K562 (cell line): Measurements from ENCODE around the gene CBL. TPM values are rescaled to one million over a fixed set of nuclear protein-coding genes. Genes with fewer than 3 reads are reported as not detected.

ENCODE experiments used
- DMBX1 ChIP-seq: fragments of 250-450 bp; sonication (Bioruptor Pico); IDR thresholded peaks from 2 replicates; pipeline ENCODE4 v1.8.0; 2022; ENCODE audit warnings: inconsistent platforms, mild to moderate bottlenecking, moderate library complexity, borderline replicate concordance
- HMBOX1 ChIP-seq: sonication (generic); IDR thresholded peaks from 2 replicates; pipeline ENCODE4 v1.6.1; 2016
- KLF1 ChIP-seq: fragments of 450-650 bp; IDR thresholded peaks from 2 replicates; pipeline ENCODE4 v1.6.1; 2016; ENCODE audit warnings: missing genetic modification characterization, missing compliant biosample characterization
- KLF10 ChIP-seq: fragments of 250-450 bp; sonication (Bioruptor Pico); IDR thresholded peaks from 2 replicates; pipeline ENCODE4 v1.6.1; 2021; ENCODE audit warnings: matching md5 sums
- NFE2 ChIP-seq: IDR thresholded peaks from 2 replicates; pipeline ENCODE4 v1.6.1; 2014; ENCODE audit warnings: antibody characterized with exemption, low read depth
- SMARCA4 ChIP-seq: fragments of 450-650 bp; IDR thresholded peaks from 2 replicates; pipeline ENCODE4 v1.6.1; 2016
- SMARCB1 ChIP-seq: IDR thresholded peaks from 2 replicates; pipeline ENCODE4 v1.6.1; 2011; ENCODE audit warnings: improper control_type of control experiment, low read depth; ENCODE audit not compliant: insufficient read length
- SPI1 ChIP-seq: IDR thresholded peaks from 2 replicates; pipeline ENCODE4 v1.6.1; 2011; ENCODE audit warnings: low read depth, low read length, control low read depth, borderline replicate concordance
- SUPT5H ChIP-seq: fragments of 450-650 bp; IDR thresholded peaks from 2 replicates; pipeline ENCODE4 v1.6.1; 2016
- ZBTB12 ChIP-seq: fragments of 250-450 bp; sonication (Bioruptor Pico); IDR thresholded peaks from 2 replicates; pipeline ENCODE4 v1.4.0; 2020
- ZFX ChIP-seq: sonication (generic); formaldehyde crosslinking; IDR thresholded peaks from 2 replicates; pipeline ENCODE4 v1.8.0; 2022; ENCODE audit warnings: mild to moderate bottlenecking, missing genetic modification reagents, moderate library complexity
- ZNF121 ChIP-seq: sonication (generic); formaldehyde crosslinking; conservative IDR thresholded peaks from 2 replicates; pipeline ENCODE4 v1.8.0; 2022; ENCODE audit warnings: missing genetic modification reagents
- ZNF280A ChIP-seq: fragments of 450-650 bp; IDR thresholded peaks from 2 replicates; pipeline ENCODE4 v1.6.1; 2018; ENCODE audit warnings: mild to moderate bottlenecking, low read depth; ENCODE audit not compliant: partially characterized antibody
- ZNF655 ChIP-seq: fragments of 250-450 bp; sonication (Bioruptor Pico); IDR thresholded peaks from 2 replicates; pipeline ENCODE4 v1.5.0; 2021
- ZNF696 ChIP-seq: fragments of 250-450 bp; sonication (Bioruptor Pico); conservative IDR thresholded peaks from 2 replicates; pipeline ENCODE4 v1.4.0; 2020; ENCODE audit warnings: mild to moderate bottlenecking, moderate library complexity
- polyA plus RNA-seq, 8 experiments: library from polyadenylated mRNA; depleted of rRNA in 4 of 8; stranded (reverse) in 5 of 8; unstranded in 3 of 8; fragments of >200 nt; fragmentation: Nextera tagmentation in 2 of 8; fragmentation: Illumina TruSeq in 1 of 8; extraction: Ambion mirVana in 2 of 8; extraction: Trizol in 1 of 8; gene quantifications; 2 replicates each; pipeline versions ENCODE4 v1.2.1 to v1.2.3, GENCODE V29; 2011 to 2014; ENCODE audit warnings: inconsistent platforms in 1 of 8, missing spikeins in 1 of 8
- total RNA-seq, 7 experiments: library from RNA; depleted of rRNA in 6 of 7; stranded (reverse); fragments of >200 nt in 6 of 7; fragmentation: Illumina TruSeq in 2 of 7; extraction: Trizol in 2 of 7; gene quantifications; 2 replicates each; pipeline versions ENCODE4 v1.2.1 to v1.2.3, GENCODE V29; 2011 to 2021; ENCODE audit warnings: low replicate concordance in 1 of 7
- TF ChIP-seq, protein P1 (sequence below): fragments of 450-650 bp; IDR thresholded peaks from 2 replicates; pipeline ENCODE4 v1.6.1; 2016; ENCODE audit warnings: antibody characterized with exemption
- TF ChIP-seq, protein P2 (sequence below): fragments of 450-650 bp; formaldehyde crosslinking; IDR thresholded peaks from 2 replicates; pipeline ENCODE4 v1.4.0; 2022; ENCODE audit warnings: missing genetic modification characterization
- TF ChIP-seq, protein P3 (sequence below): sonication (generic); formaldehyde crosslinking; IDR thresholded peaks from 2 replicates; pipeline ENCODE4 v1.8.0; 2022; ENCODE audit warnings: mild to moderate bottlenecking, missing genetic modification reagents, borderline replicate concordance

CBL gene
- total and polyA plus RNA-seq, 9 of the 15 experiments (the other 6 are each of a cell fraction or from before 2014, with no cell fraction given), result 3.2 to 24.9 (median 9.9) TPM

DNA sequence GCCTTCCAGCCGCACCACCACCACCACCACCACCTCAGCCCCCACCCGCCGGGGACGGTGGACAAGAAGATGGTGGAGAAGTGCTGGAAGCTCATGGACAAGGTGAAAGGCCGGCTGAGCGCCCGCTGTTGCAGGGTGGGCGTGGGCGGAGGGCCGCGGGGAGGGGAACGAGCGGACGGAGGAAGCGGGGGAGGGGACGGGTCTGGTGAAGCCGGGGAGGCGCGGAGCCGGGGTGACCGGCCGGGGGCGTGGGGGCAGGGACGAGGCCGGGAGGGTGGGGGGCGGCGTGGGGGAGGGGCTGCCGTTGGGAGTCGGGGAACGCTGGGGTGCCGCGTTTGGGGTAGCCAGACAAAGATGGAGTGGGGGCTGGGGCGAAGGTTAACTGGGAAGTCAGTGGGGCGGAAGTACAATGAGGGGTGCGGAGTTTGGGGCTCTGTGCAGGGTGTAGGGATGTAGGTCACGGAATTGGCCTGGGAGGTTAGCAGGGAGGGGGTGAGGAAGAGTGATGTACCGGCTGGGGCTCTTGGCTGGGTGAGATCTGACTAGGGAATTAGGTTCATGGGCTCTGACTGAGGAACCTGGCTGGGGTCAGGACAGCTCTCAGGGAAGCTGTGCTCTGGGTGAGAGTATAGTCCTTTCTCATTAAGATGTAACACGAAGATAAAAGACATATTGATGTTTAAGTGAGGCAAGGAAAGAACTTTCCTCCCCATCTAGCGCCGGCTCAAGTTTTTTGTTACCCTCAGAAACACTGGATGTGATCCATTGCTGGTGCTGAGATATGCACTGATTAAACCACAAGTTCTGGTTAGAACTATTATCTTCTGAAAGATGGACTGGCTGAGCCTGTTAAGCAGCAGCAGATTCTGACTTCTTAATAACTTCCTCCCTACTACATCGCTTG, 624 bp downstream of the CBL start (continued):
- no peak for TF ChIP-seq HMBOX1
- TF ChIP-seq, protein P1, sequence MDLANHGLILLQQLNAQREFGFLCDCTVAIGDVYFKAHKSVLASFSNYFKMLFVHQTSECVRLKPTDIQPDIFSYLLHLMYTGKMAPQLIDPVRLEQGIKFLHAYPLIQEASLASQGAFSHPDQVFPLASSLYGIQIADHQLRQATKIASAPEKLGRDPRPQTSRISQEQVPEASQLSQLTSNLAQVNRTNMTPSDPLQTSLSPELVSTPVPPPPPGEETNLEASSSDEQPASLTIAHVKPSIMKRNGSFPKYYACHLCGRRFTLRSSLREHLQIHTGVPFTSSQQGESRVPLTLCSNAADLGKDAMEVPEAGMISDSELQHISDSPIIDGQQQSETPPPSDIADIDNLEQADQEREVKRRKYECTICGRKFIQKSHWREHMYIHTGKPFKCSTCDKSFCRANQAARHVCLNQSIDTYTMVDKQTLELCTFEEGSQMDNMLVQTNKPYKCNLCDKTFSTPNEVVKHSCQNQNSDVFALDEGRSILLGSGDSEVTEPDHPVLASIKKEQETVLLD, result no peak
- TF ChIP-seq ZNF280A, result no peak
- TF ChIP-seq SUPT5H, result no peak; the same call in 1 of the 2 replicates
- no peak for TF ChIP-seq ZNF696 (CRISPR knock-in tag)
- no peak for TF ChIP-seq ZNF121 (CRISPR knock-in tag)
- TF ChIP-seq NFE2, result no peak
- TF ChIP-seq SMARCA4, result peak; percentile 28; the same call in 1 of the 2 replicates
- peak; percentile 45; the same call in 1 of the 2 replicates for TF ChIP-seq SPI1
- no peak for TF ChIP-seq ZBTB12 (CRISPR knock-in tag)
- TF ChIP-seq, protein P2, sequence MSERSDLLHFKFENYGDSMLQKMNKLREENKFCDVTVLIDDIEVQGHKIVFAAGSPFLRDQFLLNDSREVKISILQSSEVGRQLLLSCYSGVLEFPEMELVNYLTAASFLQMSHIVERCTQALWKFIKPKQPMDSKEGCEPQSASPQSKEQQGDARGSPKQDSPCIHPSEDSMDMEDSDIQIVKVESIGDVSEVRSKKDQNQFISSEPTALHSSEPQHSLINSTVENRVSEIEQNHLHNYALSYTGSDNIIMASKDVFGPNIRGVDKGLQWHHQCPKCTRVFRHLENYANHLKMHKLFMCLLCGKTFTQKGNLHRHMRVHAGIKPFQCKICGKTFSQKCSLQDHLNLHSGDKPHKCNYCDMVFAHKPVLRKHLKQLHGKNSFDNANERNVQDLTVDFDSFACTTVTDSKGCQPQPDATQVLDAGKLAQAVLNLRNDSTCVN (CRISPR knock-in tag), result no peak
- no peak for TF ChIP-seq DMBX1 (CRISPR knock-in tag)
- TF ChIP-seq ZFX (CRISPR knock-in tag), result no peak; the same call in 1 of the 2 replicates
- TF ChIP-seq KLF1, result no peak
- no peak for TF ChIP-seq KLF10 (CRISPR knock-in tag)
- no peak for TF ChIP-seq ZNF655 (CRISPR knock-in tag)
- TF ChIP-seq SMARCB1, result no peak
- TF ChIP-seq, protein P3, sequence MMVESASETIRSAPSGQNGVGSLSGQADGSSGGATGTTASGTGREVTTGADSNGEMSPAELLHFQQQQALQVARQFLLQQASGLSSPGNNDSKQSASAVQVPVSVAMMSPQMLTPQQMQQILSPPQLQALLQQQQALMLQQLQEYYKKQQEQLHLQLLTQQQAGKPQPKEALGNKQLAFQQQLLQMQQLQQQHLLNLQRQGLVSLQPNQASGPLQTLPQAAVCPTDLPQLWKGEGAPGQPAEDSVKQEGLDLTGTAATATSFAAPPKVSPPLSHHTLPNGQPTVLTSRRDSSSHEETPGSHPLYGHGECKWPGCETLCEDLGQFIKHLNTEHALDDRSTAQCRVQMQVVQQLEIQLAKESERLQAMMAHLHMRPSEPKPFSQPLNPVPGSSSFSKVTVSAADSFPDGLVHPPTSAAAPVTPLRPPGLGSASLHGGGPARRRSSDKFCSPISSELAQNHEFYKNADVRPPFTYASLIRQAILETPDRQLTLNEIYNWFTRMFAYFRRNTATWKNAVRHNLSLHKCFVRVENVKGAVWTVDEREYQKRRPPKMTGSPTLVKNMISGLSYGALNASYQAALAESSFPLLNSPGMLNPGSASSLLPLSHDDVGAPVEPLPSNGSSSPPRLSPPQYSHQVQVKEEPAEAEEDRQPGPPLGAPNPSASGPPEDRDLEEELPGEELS (CRISPR knock-in tag), result no peak
